AG10803 (cell line): ENCODE results near the gene MED26.

Source experiments
- DNase-seq: peaks from one replicate; pipeline ENCODE4 v3.0.0; 2010; ENCODE audit warnings: low read depth
- H3K4me3 ChIP-seq: 2 replicates; pipeline ENCODE4 v1.5.1; 2011; ENCODE audit warnings: mild to moderate bottlenecking, low read length, control low read depth
- CTCF ChIP-seq: conservative IDR thresholded peaks from 2 replicates; pipeline ENCODE4 v1.5.1; 2011; ENCODE audit warnings: mild to moderate bottlenecking, low read length, control low read depth, inconsistent platforms

Gene MED26

GRCh38 chr19:16591803-16592556 lies 36.0 kb downstream of the MED26 start:
- H3K4me3 ChIP-seq: no peak overlapping the region
- no peak for TF ChIP-seq CTCF
- DNase-seq: no peak

GRCh38 chr19:16590876-16591802 lies 36.9 kb downstream of the MED26 start:
- DNase-seq: no peak
- no peak overlapping the region for H3K4me3 ChIP-seq
- TF ChIP-seq CTCF: no peak

- no peak for DNase-seq
- H3K4me3 ChIP-seq: no peak overlapping the region
- no peak for TF ChIP-seq CTCF
Measured at GRCh38 chr19:16589917-16590316, 38.1 kb downstream of the MED26 start.

- no peak overlapping the region for H3K4me3 ChIP-seq
- no peak for TF ChIP-seq CTCF
- no peak for DNase-seq
Measured at GRCh38 chr19:16588824-16589577, 39.0 kb downstream of the MED26 start.

- no peak overlapping the region for H3K4me3 ChIP-seq
- DNase-seq: no peak
- no peak for TF ChIP-seq CTCF
Measured at GRCh38 chr19:16587833-16588823, 39.9 kb downstream of the MED26 start.
